GM23338 (cell line): ENCODE measurements around the gene MYBPC2.

Experiments
- CREB1 ChIP-seq: fragments of 250-450 bp; sonication (Bioruptor Pico); IDR thresholded peaks from 2 replicates; pipeline ENCODE4 v1.5.0; 2020; ENCODE audit warnings: low read depth, mild to moderate bottlenecking, moderate library complexity
- ETS1 ChIP-seq: IDR thresholded peaks from 2 replicates; pipeline ENCODE4 v1.6.1; 2016; ENCODE audit warnings: antibody characterized with exemption
- EZH2 ChIP-seq: fragments of 200-600 bp; sonication (generic); IDR thresholded peaks from one replicate; pipeline ENCODE4 v1.8.0; 2017; ENCODE audit warnings: antibody characterized with exemption, mild to moderate bottlenecking, low read depth; ENCODE audit not compliant: unreplicated experiment
- EZH2phosphoT487 ChIP-seq: fragments of 200-600 bp; sonication (generic); IDR thresholded peaks from one replicate; pipeline ENCODE4 v1.8.1; 2018; ENCODE audit warnings: antibody characterized with exemption; ENCODE audit not compliant: unreplicated experiment
- JUNB ChIP-seq: IDR thresholded peaks from one replicate; pipeline ENCODE4 v1.6.1; 2016; ENCODE audit warnings: antibody characterized with exemption; ENCODE audit not compliant: unreplicated experiment
- NANOG ChIP-seq: IDR thresholded peaks from 2 replicates; pipeline ENCODE4 v1.6.1; 2016; ENCODE audit warnings: antibody characterized with exemption, borderline replicate concordance
- POLR2AphosphoS5 ChIP-seq: IDR thresholded peaks from 2 replicates; pipeline ENCODE4 v1.6.1; 2016; ENCODE audit warnings: antibody characterized with exemption, low read depth
- REST ChIP-seq: IDR thresholded peaks from one replicate; pipeline ENCODE4 v1.6.1; 2018; ENCODE audit warnings: antibody characterized with exemption; ENCODE audit not compliant: unreplicated experiment
- STAT1 ChIP-seq: IDR thresholded peaks from one replicate; pipeline ENCODE4 v1.6.1; 2016; ENCODE audit warnings: antibody characterized with exemption; ENCODE audit not compliant: unreplicated experiment
- ZNF462 ChIP-seq: fragments of 250-450 bp; sonication (Bioruptor Pico); IDR thresholded peaks from 2 replicates; pipeline ENCODE4 v1.5.0; 2020; ENCODE audit warnings: mild to moderate bottlenecking, moderate library complexity
- TF ChIP-seq, protein P1 (sequence below), 2 experiments: fragments of 200-600 bp in 1 of 2; sonication (generic) in 1 of 2; conservative IDR thresholded peaks; 2 replicates each; pipeline versions ENCODE4 v1.5.1 to v1.6.1; 2016 to 2017; ENCODE audit warnings: antibody characterized with exemption in 2 of 2, low read depth in 2 of 2, mild to moderate bottlenecking in 2 of 2, moderate library complexity in 1 of 2

GRCh38 chr19:50435221-50435620 lies 2.5 kb downstream of the MYBPC2 start:
- TF ChIP-seq, protein P1, sequence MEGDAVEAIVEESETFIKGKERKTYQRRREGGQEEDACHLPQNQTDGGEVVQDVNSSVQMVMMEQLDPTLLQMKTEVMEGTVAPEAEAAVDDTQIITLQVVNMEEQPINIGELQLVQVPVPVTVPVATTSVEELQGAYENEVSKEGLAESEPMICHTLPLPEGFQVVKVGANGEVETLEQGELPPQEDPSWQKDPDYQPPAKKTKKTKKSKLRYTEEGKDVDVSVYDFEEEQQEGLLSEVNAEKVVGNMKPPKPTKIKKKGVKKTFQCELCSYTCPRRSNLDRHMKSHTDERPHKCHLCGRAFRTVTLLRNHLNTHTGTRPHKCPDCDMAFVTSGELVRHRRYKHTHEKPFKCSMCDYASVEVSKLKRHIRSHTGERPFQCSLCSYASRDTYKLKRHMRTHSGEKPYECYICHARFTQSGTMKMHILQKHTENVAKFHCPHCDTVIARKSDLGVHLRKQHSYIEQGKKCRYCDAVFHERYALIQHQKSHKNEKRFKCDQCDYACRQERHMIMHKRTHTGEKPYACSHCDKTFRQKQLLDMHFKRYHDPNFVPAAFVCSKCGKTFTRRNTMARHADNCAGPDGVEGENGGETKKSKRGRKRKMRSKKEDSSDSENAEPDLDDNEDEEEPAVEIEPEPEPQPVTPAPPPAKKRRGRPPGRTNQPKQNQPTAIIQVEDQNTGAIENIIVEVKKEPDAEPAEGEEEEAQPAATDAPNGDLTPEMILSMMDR (conservative IDR thresholded peaks at IDR 0.05; ENCODE audit: low read depth in 2 of 2) = no peak
- TF ChIP-seq REST = no peak
- TF ChIP-seq POLR2AphosphoS5 = no peak
- TF ChIP-seq JUNB = no peak
- no peak for TF ChIP-seq EZH2phosphoT487
- TF ChIP-seq ETS1 = no peak
- no peak for TF ChIP-seq EZH2
- no peak for TF ChIP-seq CREB1
- TF ChIP-seq STAT1 = no peak
- no peak for TF ChIP-seq ZNF462 (CRISPR knock-in tag)
- TF ChIP-seq NANOG = no peak
